GM18951 (cell line): Measurements from ENCODE around the gene KCNMA1.

Experiments used
- POLR2A ChIP-seq: IDR thresholded peaks from 4 replicates; pipeline ENCODE4 v1.6.1; 2011; ENCODE audit warnings: mild to moderate bottlenecking; ENCODE audit not compliant: insufficient read length, insufficient read depth; ENCODE audit errors: extremely low read depth
- in situ Hi-C: fragments of 300-500 bp; cut with MboI; formaldehyde crosslinking; loops from one replicate; pipeline ENCODE4 v1.12.0; 2022; ENCODE audit warnings: low sequenced_read_pairs, mixed read lengths, inconsistent platforms; ENCODE audit not compliant: unreplicated experiment

The KCNMA1 gene

DNA sequence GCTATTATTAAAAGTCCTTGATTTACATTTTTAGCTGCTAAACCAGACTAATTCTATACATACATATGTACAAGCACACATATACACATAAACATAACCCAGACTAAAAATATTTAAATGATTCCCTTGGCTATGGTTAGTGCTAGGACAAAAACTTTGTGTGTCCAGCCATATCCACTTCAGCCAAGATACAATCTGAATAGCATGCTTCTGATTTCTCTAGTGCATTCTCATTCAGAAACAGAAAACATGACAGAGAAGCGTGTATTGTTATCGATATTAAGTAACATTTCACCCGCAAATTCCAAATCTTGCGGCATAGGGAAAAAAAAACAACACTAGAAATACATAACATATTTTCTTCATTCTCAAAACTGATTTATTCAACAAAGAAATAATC is 569.3 kb downstream of the KCNMA1 start:
- TF ChIP-seq POLR2A: no peak
- in situ Hi-C loops: no loop called here

DNA sequence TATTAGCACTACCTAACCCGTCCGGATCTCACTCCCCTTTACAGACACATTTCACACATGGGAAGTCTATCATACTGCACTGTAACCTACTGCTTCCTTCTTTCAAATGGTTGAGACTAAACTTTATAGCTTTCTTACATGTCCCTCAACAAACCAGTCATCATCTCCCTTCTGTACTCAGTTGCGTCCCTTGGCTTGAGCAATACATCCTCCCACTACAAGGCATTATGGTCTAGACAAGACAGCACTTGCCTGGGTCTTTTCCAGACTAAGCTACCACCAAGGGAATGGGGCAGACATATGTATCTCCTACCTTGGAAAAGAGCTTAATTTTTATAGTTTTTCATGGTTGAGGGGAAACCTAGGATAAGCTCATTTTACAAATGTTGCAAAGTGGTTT is 575.2 kb downstream of the KCNMA1 start:
- in situ Hi-C loops: no loop called here
- no peak for TF ChIP-seq POLR2A

DNA sequence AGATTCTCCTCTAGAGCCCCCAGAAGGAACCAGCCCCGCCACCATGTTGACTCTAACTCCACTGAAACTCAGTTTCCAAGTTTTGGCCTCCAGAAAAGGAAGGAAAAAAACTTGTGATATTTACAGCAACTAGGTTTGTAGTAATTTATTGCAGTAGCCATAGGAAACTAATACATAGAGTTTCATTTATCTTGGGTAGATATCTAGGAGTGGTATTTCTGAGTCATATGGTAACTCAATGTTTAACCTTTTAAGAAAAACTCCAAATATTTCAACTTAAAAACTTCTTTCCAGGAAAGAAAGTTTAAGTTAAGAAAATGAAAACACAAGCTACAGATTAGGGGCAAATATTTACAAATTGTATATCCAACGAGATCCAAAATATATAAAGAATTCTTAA is 576.7 kb downstream of the KCNMA1 start:
- in situ Hi-C loops: no loop called here
- no peak for TF ChIP-seq POLR2A

DNA sequence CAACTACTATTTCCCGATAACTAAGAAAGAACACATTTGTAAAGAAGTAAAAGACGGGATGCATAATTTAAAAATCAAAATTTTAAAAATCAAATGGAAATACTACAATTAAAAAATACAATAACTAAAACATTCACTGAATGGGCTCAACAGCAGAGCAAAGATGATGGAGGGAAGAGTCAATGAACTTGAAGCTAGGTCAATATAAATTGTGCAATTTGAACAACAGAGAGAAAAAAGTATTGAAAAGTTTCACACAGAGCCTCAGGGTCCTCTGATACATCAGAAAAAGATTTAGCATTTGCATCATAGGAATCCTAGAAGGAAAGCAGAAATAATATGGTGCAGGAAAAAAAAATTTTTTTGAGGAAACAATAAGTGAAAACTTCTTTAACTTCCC is 581.0 kb downstream of the KCNMA1 start:
- in situ Hi-C loops: no loop called here
- TF ChIP-seq POLR2A: no peak

DNA sequence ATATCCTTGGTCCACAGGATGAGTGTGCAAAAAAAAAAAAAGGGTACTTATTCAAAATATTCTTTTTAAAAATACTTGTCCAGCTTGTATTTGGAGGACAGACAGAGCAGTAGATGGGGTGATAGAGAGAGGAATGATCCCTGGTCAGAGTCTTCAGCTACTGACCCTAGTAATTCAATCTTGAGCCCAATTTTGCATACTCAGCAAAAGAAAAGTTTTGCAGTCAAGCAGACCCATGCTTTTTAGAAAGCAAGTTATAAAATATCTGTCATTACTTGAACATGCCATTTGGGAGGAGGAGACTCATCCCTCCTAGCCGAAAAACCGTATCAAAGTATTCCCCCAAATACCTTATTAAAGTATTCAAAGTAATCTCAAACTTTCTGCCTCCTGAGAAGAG is 585.0 kb downstream of the KCNMA1 start:
- in situ Hi-C loops: no loop called here
- TF ChIP-seq POLR2A: no peak

DNA sequence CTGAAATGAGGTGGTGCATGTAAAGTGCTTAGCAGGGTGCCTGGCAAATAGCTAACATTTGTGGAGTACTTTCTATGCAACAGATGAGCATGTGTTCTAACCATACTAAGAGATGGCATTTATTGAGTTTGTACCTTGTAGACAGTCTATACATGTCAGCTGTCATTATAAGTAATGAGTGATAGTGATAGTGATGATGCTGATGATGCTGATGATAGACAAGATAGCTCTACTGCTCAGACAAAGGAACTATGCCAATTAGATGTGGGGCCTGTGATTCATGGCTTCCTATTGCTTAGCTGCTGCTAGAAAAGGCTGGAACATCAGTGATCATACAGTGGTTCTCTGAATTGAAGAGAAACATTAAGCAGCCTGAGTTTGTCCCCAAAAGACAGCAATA is 585.8 kb downstream of the KCNMA1 start:
- no peak for TF ChIP-seq POLR2A
- in situ Hi-C loops: no loop called here

DNA sequence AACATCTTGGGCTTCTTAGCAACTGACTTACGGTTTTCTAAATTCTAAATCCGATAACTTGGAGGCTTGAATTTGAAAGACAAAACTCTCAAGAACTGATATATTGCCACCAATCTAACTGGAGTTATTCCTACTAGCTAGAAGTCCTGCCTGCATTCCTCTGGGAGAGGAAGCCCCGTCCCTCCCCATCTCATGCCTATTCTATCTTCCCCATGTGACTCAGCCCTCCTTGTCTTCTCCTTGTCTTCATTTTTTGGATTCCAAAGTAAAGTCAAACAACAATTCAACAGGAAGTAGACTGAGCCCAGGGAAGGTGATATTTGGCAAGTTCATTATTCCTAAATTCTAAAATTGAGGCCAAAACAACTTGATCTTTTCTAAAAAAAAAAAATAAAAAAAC is 587.7 kb downstream of the KCNMA1 start:
- TF ChIP-seq POLR2A: no peak
- in situ Hi-C loops: no loop called here

DNA sequence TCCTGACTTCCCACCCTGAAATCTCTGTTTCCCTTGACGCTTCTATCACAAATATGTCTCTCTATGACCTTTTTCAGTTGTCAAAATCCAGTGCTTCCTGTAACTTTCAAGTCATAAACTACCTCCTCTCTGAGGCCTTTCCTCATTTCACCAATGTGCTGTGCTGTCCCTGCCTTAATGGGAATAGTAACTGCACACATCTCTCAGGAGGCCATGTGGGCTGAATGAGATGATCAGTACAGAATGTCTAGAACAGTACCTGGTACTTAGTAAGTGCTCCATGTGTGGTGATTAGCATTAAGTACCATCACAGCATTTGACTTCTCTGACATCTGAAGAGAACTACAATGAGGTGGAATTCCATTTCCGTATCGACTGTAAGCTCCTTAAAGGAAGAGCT is 588.5 kb downstream of the KCNMA1 start:
- in situ Hi-C loops: no loop called here

DNA sequence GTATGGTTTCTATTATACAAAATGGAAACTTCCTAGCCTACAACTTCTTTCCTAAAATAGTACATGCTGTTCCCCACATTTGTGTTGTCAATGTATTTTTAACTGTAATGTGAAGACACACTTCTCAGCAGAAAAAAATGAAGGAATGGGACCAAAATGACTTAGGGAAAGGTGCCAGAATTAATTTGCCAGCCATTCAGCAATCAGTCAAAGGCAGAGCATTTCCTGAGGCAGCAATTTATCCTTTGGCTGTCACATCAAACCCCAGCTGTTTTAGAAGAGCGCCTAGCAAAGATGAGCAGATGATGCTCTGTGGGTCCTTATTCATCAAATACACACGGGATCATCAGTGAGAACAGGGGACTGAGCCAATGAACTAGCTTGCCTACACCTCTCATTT is 592.5 kb downstream of the KCNMA1 start:
- in situ Hi-C loops: no loop called here
- no peak for TF ChIP-seq POLR2A

More for the DNA sequence above, 588.5 kb downstream of the KCNMA1 start:
- no peak for TF ChIP-seq POLR2A

DNA sequence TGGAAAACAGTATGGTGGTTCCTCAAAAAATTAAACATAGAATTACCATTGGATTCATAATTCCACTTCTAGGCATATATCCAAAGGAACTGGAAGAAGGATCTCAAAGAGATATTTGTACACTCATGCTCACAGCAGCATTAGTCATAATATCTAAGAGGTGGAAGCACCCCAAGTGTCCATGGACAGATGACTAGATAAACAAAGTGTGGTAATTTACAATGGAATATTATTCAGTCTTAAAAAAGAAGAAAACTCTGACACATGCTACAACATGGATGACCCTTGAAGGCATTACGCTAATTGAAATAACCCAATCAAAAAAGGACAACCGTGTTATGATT is 594.2 kb downstream of the KCNMA1 start:
- in situ Hi-C loops: no loop called here
- TF ChIP-seq POLR2A: no peak

DNA sequence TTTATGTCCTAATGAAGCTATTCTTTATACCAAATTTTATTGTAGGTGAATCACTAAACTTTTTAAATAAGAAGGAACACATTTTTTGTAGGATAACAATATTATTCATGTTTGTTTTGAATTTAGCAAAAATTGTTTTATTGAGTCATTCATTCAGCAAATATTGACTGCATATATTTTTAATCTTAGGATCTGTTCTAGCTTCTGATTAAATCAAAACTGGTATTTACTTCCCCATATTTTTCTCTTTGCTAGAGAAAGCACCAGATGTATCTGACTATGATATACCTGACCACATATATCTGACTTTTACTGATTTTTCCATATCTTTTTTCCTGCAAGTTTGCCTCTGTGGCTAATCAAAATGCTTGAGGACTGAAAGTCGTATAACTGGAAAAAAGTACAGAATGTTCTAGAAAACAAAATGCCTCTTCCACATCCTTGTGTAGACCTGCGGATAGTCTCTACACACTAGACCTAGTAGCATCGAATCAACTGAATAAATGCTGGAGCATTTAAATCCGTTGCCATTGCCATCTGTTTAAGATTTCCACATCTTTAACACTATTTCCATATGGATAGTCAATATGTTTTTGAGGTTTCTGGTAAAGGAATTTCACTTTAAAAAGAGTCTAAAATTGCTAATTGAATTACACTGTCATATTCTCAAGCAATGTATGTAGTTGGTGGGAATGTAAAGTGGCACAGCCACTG is 594.7 kb downstream of the KCNMA1 start:
- no peak for TF ChIP-seq POLR2A

DNA sequence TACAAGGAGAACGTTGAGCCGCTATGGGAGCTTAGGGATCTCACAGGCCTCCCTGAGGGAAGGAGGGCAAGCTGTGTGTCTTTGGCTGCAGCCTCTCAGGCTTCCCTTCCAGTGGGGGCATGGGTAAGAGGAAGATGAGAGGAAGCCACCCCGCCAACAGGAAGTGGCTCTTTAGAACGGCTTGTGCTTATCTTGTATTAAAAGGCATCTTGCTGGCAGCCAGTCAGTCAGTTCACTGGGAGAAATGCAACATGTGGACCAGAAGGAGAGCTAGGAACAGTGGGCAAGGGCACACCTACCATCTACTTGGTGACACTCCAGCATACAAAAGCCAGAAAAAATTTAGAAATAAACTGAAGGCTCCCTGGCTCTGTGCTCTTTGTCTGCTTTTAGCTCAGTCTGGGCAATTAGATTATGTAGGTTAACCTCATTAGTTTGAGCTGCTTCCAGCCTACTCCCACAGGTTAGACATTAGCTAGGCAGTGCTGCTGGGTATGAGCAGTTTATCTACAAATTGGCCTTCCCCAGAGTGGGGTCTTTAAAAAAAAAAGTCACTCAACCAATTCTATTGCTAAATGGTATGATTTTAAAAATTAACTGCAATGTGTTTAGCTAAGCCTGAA is 595.9 kb downstream of the KCNMA1 start:
- in situ Hi-C loops: no loop called here
- TF ChIP-seq POLR2A: no peak

More for the DNA sequence above, 594.7 kb downstream of the KCNMA1 start:
- in situ Hi-C loops: no loop called here

DNA sequence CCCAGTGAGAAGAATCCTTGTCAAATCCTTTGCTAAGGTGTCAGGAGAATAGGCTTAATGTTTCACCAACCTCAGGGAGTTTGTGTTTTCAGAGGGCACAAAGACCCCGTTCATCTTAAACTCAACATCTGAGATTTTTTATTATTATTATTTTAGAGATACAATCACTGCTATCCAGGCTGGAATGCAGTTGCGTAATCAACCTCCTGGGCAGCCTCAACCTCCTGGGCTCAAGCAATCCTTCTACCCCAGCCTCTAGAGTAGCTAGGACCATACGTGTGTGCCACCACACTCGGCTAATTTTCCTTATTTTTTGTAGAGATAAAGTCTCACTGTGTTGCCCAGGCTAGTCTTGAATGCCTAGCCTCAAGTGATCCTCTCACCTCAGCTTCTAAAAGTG is 599.2 kb downstream of the KCNMA1 start:
- in situ Hi-C loops: no loop called here
- TF ChIP-seq POLR2A: no peak

DNA sequence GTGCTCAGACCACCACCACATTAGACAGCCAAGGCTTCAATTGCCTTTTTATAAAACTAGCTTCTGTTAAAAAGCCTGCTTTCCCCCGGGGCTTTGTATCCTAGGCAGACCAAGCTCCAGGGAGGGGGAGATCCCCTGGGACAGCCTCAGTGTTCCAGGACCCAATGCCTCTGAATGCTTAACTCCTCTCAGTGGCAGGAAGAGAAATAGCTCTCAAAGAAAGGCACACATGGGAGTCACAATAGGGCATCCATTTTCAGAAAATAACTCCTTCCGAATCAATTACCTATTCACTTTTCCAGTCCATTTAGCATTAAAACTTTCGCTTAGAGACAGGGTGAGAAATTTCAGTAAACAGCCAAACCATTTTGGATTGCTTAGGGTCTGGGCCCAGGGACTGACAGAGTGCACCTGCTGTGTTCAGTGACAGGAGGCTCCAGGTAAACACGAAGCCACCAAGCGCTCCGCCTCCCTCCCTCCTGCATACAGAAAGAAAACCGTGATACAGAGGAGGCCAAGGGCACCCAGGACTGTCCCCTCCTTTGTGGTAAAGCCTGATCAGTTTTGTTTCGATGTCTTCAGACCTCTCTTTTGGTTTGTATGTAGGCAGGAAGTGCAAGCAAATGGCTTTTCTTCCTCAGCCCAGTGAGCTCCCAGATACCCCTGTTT is 599.7 kb downstream of the KCNMA1 start:
- in situ Hi-C loops: no loop called here
- TF ChIP-seq POLR2A: no peak
